Inflammatory macrophage treated with lipopolysaccharide for 4 hours (primary cell): ENCODE data around the gene ZNF267.
"Not testable (repeated sequence)": the region's sequence is repeated elsewhere in the genome, so short reads cannot be mapped to it uniquely, and the experiment has no call there.

ENCODE experiments used
- DNase-seq: peaks from one replicate; pipeline ENCODE4 v3.0.0-alpha.2; 2020

Gene ZNF267

GRCh38 chr16:31880322-31880979, 6.8 kb downstream of the ZNF267 start:
- peak; percentile 90 for DNase-seq

- DNase-seq: no peak
Observed at GRCh38 chr16:31886227-31886626, 12.6 kb downstream of the ZNF267 start.

- DNase-seq: no peak
Observed at GRCh38 chr16:31888735-31889134, 15.1 kb downstream of the ZNF267 start.

- DNase-seq: not testable (repeated sequence)
Observed at GRCh38 chr16:31892111-31892510, 18.5 kb downstream of the ZNF267 start.

GRCh38 chr16:31893824-31894223, 20.2 kb downstream of the ZNF267 start:
- DNase-seq: no peak

- no peak for DNase-seq
Observed at GRCh38 chr16:31897283-31897682, 23.7 kb downstream of the ZNF267 start.

- no peak for DNase-seq
Observed at GRCh38 chr16:31899505-31899904, 25.9 kb downstream of the ZNF267 start.

GRCh38 chr16:31904571-31904970, 31.0 kb downstream of the ZNF267 start:
- DNase-seq: not testable (repeated sequence)

GRCh38 chr16:31913668-31914067, 40.1 kb downstream of the ZNF267 start:
- DNase-seq: no peak

GRCh38 chr16:31916056-31916488, 42.5 kb downstream of the ZNF267 start:
- no peak for DNase-seq

GRCh38 chr16:31920373-31920772, 46.8 kb downstream of the ZNF267 start:
- no peak for DNase-seq

GRCh38 chr16:31951806-31952205, 78.2 kb downstream of the ZNF267 start:
- not testable (repeated sequence) for DNase-seq

GRCh38 chr16:31952206-31952605, 78.6 kb downstream of the ZNF267 start:
- DNase-seq: not testable (repeated sequence)

- not testable (repeated sequence) for DNase-seq
Observed at GRCh38 chr16:31956221-31956620, 82.6 kb downstream of the ZNF267 start.

GRCh38 chr16:31960186-31960910, 86.7 kb downstream of the ZNF267 start:
- DNase-seq: not testable (repeated sequence)
